HG03457 (cell line): ENCODE measurements around the gene BDP1.
"Not testable (repeated sequence)": the region's sequence is repeated elsewhere in the genome, so short reads cannot be mapped to it uniquely, and the experiment has no call there.

Experiments used
- ATAC-seq: cut with Tn5 transposase; IDR thresholded peaks from one replicate; pipeline ENCODE4 v1.9.1; 2021; ENCODE audit warnings: moderate number of reproducible peaks; ENCODE audit not compliant: unreplicated experiment

Gene BDP1

DNA sequence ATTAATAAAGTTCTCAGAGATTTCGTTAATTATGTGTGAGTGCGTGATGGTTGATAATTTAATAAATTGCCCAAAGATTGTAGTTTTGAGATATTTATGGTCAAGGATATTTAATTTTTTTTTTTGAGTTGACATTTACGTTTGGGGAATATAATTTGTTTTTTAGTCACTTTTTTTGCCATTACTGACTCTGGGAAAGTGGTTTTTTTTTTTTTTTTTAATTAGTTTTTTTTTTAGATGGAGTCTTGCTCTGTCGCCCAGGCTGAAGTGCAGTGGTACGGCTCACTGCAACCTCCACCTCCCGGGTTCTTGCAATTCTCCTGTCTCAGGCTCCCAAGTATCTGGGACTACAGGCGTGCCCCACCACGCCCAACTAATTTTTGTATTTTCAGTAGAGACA is 1.7 kb downstream of the BDP1 start:
- no peak for ATAC-seq

GRCh38 chr5:71460693-71461092 is 5.2 kb downstream of the BDP1 start:
- ATAC-seq, result no peak

DNA sequence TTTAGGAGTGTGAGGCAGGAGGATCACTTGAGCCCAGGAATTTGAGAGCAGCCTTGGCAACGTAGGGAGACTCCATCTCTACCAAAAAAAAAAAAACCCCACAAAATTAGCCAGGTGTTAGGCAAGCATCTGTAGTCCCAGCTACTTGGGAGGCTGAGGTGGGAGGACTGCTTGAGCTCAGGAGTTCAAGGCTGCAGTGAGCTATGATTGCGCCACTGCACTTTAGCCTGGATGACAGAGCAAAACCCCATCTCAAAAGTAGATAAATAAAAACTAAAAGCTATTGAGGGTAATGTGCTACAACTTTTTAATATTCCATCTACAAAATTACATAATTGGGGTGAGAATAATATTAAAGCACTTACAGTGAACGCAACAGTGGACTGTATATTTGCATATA is 5.9 kb downstream of the BDP1 start:
- ATAC-seq, result no peak

GRCh38 chr5:71471193-71471592 is 15.7 kb downstream of the BDP1 start:
- ATAC-seq, result no peak

- no peak for ATAC-seq
These were observed 20.4 kb downstream of the BDP1 start for GRCh38 chr5:71475788-71476384.

DNA sequence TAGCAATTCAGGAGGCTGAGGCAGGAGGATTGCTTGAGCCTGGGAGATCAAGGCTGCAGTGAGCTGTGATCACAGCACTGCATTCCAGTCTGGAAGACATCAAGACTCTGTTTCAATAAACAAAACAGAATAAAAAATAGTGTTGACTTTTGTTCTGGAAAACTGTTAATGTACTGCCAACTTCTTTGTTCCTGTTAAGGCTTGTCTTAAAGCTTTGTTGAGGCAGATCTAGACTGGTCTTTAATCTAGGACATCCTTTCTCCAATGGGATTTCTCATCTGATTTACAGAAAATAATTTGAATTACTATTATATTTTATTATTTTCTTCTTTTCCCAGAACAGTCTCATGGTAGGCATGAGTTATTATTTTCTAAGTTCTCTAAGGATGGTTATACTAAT is 26.0 kb downstream of the BDP1 start:
- no peak for ATAC-seq

- ATAC-seq, result no peak
These were observed 26.7 kb downstream of the BDP1 start for GRCh38 chr5:71482132-71482531.

DNA sequence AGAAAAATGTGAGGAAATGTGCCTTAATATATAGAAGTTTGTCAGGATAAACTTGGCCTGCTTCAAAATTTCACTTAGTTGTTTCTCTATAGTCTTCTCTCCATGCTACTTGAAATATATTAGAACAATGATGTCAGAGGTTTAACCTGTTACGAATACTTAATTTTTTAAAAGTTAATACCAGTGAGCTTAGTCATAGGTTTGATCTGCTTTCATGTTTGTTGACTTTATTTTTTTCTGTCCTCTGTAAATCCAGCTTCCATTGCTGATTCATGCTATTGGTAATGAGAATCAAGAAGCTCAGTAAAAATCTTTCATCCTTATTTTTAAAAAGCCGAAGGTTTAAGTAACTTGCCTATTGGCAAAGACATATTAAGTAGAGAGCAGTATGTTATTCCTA is 27.9 kb downstream of the BDP1 start:
- no peak for ATAC-seq

DNA sequence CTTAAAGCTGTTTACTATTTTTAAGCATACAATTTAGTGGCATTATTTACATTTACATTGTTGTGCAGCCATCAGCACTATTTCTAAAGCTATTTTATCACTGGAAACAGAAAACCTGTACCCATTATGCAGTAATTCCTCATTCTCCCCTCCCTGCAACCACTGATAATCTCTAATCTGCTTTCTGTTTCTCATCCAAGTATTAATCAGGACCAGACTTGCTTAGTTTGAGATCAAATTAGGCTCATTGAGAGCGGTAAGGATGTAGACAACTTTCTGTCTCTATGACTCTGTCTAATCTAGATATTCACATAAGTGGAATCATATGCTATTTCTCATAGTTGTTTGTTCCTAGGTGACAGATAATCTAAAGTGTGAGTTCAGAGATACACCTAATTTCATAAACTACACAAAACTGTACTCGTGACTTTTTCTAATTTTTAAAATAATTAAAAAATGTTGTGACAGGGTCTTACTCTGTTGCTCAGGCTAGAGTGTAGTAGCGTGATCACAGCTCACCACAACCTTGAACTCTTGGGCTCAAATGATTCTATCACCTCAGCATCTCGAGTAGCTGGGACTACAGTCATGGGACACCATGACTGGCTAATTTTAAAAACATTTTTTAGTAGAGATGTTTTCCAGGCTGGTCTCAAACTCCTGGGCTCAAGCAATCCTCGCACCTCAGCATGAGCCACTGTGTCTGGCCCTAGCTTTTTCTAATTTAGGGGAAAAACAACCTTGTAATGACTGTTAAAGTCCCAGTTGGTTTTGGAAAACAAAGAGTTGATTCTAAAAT is 37.6 kb downstream of the BDP1 start:
- no peak for ATAC-seq

DNA sequence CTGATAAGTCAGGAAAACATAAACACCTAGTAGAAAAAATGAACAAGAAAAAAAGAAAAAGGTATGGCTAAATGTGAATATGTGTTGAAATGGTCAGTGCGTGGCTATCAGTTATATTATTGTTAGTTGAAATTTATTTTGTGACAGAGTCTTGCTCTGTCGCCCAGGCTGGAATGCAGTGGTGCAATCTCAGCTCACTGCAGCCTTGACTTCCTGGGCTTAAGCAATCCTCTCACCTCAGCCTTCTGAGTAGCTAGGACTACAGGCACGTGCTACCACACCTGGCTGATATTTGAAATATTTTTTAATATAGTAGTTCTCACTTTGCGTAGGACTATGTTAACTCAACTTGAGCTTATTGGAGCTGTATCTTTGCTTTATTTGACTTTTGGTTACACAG is 38.8 kb downstream of the BDP1 start:
- ATAC-seq, result not testable (repeated sequence)

DNA sequence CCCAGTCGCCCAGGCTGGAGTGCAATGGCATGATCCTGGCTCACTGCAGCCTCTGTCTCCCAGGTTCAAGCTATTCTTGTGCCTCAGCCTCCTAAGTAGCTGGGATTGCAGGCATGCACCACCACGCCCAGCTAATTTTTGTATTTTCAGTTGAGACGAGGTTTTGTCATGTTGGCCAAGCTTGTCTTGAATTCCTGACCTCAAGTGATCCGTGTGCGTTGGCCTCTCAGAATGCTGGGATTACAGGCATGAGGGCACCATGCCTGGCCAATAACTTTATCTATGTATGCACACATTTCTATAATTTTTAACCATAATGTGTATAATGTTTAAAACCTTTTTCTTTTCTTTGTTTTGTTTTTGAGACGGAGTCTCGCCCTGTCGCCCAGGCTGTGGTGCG is 43.3 kb downstream of the BDP1 start:
- ATAC-seq, result not testable (repeated sequence)

DNA sequence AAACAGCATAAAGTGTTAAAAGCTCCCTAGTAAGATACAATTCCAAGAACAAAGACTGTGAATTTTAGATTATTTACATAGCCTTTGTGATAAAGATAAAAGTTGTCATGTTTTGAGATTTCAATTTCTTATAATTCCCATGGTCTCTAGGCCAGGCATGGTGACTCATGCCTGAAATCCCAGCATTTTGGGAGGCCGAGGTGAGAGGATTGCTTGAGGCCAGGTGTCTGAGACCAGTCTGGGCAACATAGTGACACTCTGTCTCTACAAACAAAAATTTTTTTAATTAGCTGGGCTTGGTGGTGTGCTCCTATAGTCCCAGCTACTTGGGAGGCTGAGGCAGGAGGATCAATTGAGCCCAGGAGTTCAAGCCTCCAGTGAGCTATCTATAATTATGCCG is 48.1 kb downstream of the BDP1 start:
- ATAC-seq, result no peak

DNA sequence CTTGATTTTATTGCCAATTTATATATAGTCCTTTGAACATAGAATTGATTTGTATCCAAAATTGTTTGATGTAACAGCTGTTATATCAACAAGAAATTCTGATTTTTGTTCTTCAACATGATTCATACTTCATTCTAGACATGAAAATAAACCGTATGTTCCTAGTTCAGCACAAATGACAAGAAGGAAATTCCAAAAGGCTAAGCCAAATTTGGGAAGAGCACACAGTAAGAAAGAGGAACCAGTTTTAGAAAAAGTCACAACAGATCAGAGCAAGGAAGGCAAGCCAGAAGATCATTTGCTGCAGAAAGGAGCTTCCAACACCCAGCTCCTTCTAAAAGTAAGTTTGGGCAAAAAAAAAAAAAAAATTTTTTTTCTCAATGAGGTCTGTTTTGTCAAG is 66.7 kb downstream of the BDP1 start:
- no peak for ATAC-seq

DNA sequence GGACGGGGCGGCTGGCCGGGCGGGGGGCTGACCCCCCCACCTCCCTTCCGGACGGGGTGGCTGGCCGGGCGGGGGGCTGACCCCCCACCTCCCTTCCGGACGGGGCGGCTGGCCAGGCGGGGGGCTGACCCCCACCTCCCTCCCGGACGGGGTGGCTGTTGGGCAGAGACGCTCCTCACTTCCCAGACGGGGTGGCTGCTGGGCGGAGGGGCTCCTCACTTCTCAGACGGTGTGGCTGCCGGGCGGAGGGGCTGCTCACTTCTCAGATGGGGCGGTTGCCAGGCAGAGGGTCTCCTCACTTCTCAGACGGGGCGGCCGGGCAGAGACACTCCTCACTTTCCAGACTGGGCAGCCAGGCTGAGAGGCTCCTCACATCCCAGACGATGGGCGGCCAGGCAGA is 70.2 kb downstream of the BDP1 start:
- not testable (repeated sequence) for ATAC-seq

DNA sequence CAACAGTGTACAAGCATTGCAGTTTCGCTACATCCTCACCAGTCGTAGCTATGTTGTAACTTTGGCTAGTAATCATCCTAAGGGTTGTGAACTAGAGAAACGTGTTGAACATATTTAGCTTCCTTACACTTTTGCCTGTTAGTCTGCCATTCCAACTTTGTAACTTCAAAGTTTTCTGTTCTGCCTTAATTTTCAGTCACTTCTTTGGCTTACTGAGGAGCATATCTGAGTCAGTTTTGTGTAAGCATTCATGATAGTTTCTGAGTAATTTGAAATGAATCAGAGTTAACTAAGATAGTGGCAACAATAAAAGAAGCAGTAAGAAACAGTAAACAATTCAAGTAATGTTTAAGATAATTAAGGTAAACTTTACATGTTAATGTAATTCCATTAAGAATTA is 72.8 kb downstream of the BDP1 start:
- ATAC-seq, result no peak

DNA sequence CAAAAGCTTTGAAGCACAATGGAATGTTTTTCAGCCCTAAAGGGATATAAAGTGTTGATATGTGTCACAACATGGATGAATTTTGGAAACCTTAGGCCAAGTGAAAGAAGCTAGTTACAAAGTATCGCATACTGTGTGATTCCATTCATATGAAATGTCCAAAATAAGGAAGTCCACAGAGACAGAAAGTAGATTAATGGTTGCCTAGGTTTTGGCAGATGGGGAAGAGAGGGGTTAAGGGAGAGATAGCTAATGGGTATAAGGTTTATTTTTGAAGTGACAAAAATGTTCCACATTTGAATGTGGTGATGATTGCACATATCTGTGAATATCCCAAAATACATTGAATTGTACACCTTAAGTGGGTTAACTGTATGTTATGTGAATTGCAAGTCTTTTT is 74.2 kb downstream of the BDP1 start:
- ATAC-seq, result no peak

GRCh38 chr5:71533142-71533541 is 77.7 kb downstream of the BDP1 start:
- no peak for ATAC-seq

DNA sequence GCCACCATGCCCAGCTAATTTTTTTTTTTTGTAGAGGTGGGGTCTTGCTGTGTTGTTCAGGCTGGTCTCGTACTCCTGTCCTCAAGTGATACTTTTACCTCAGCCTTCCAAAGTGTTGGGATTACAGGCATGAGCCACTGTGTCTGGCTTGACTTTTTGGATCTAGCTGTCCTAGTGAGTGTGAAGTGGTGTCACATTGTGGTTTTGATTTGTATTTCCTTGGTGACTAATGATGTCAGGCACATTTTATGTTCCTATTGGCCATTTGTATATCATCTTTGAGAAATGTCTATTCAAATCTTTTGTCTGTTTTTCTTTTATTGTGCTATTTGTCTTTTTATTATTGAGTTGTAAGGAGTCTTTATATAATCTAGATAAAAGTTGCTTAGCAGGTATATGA is 78.2 kb downstream of the BDP1 start:
- no peak for ATAC-seq

GRCh38 chr5:71537687-71538086 is 82.2 kb downstream of the BDP1 start:
- ATAC-seq, result no peak

- not testable (repeated sequence) for ATAC-seq
These were observed 95.4 kb downstream of the BDP1 start for GRCh38 chr5:71550885-71551284.

- ATAC-seq, result not testable (repeated sequence)
These were observed 96.1 kb downstream of the BDP1 start for GRCh38 chr5:71551582-71551981.

DNA sequence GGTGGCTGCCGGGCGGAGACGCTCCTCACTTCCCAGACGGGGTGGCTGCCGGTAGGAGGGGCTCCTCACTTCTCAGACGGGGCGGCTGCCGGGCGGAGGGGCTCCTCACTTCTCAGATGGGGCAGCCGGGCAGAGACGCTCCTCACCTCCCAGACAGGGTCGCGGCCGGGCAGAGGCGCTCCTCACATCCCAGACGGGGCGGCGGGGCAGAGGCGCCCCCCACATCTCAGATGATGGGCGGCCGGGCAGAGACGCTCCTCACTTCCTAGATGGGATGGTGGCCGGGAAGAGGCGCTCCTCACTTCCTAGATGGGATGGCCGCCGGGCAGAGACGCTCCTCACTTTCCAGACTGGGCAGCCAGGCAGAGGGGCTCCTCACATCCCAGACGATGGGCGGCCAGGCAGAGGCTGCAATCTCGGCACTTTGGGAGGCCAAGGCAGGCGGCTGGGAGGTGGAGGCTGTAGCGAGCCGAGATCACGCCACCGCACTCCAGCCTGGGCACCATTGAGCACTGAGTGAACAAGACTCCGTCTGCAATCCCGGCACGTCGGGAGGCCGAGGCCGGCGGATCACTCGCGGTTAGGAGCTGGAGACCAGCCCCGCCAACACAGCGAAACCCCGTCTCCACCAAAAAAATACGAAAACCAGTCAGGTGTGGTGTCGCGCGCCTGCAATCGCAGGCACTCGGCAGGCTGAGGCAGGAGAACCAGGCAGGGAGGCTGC is 96.7 kb downstream of the BDP1 start:
- not testable (repeated sequence) for ATAC-seq
